Measurements from ENCODE around the gene TPCN2. TPM values are rescaled to one million over a fixed set of nuclear protein-coding genes. Genes with fewer than 3 reads are reported as not detected.

TPCN2 gene
- total and polyA plus RNA-seq, 12 donors: 3.1 to 21.6 (median 10.4) TPM

DNA sequence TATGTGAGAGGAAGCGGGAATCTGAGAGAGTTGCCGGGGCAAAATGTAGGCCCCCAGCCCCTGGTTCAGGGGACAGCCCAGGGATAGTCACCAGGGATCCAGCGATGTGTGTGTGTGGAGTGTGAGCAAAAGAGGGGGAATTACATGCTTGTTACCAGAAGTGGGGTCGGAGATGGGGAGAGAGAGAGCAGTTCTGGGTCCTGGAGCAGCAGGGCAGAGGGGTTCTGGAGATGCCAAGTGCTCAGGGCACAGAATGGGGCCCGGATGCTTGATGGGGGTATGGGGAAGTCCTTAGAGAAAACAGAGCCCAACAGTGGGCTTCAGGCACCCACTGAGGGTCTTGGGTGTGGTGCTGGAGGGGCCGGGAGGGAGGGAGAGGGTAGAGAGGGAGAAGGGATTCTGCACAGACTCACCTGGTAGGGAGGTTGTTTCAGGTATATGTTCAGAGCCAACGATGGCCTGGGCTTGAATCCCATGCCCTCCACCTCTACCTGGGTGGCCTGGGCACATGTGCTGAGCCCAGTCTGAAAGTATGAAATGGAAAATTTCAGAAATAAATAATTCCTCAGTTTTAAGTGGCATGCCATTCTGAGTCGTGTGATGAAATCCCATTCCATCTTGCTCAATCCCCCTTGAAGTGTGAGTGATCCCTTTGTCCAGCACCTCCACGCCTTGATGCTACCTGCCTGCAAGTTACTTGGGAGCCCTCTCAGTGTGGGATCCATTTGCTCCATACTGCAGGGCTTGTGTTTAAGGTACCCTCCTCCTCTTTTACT is 119.4 kb downstream of the TPCN2 start:
- TF ChIP-seq, protein P1, sequence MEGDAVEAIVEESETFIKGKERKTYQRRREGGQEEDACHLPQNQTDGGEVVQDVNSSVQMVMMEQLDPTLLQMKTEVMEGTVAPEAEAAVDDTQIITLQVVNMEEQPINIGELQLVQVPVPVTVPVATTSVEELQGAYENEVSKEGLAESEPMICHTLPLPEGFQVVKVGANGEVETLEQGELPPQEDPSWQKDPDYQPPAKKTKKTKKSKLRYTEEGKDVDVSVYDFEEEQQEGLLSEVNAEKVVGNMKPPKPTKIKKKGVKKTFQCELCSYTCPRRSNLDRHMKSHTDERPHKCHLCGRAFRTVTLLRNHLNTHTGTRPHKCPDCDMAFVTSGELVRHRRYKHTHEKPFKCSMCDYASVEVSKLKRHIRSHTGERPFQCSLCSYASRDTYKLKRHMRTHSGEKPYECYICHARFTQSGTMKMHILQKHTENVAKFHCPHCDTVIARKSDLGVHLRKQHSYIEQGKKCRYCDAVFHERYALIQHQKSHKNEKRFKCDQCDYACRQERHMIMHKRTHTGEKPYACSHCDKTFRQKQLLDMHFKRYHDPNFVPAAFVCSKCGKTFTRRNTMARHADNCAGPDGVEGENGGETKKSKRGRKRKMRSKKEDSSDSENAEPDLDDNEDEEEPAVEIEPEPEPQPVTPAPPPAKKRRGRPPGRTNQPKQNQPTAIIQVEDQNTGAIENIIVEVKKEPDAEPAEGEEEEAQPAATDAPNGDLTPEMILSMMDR (IDR thresholded peaks at IDR 0.05): no peak
- TF ChIP-seq POLR2A (IDR thresholded peaks at IDR 0.05): no peak
- H3K36me3 ChIP-seq (replicated peaks in 1 of 2): no peaks in the 10 kb centered on the region
- no peaks in the 10 kb centered on the region for H3K27me3 ChIP-seq
- H3K4me3 ChIP-seq: no peak overlapping the region
- H3K4me1 ChIP-seq (replicated peaks in 1 of 2): peaks cover 0 to 8% of the 10 kb centered on the region in 2 donors
- WGBS, 4 donors: 70 to 83% (median 79%) methylated on average over 9 of the region's 9 CpGs
- H3K27ac ChIP-seq: no peak overlapping the region
- no peaks in the 10 kb centered on the region for H3K9me3 ChIP-seq (replicated peaks in 1 of 3)
- intact Hi-C loops (cut with DNase I): no loop called here
- DNase-seq: no peak

DNA sequence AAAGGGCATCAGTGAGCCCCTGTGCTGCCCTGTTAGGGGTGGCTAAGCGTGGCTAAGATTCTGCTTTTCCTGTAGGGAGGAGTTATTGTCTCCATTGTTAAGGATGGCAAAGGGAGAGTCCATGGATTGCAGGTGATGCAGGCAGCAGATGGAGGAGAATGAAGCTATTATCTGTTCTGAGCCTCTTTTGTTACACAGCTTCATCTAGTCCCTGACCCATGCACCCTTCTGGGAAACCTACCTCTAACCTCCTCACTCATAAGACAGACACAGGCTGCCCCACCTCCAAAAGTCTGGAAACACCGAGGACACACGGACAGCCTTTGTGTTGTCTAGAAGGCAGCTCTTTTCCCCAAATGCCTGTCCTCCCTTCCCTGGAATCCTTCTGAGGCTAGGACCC is 120.7 kb downstream of the TPCN2 start:
- Histone ChIP-seq H3K36me3 (replicated peaks in 1 of 2) (no peaks in the 10 kb centered on the region), H3K4me3 (no peak overlapping the region), H3K4me1 (replicated peaks in 1 of 2) (peaks cover 0 to 8% of the 10 kb centered on the region in 2 donors), H3K27ac (no peak overlapping the region), H3K27me3 (no peaks in the 10 kb centered on the region), H3K9me3 (replicated peaks in 1 of 3) (no peaks in the 10 kb centered on the region)
- intact Hi-C loops (cut with DNase I): no loop called here
- TF ChIP-seq, protein P1 (IDR thresholded peaks at IDR 0.05): no peak
- no peak for TF ChIP-seq POLR2A (IDR thresholded peaks at IDR 0.05)
- DNase-seq: no peak
- WGBS, 4 donors: 83 to 92% (median 91%) methylated on average over 3 of the region's 3 CpGs

GRCh38 chr11:69170704-69171103 is 122.0 kb downstream of the TPCN2 start:
- Histone ChIP-seq H3K4me1 (replicated peaks in 1 of 2) (peaks cover 0 to 8% of the 10 kb centered on the region in 2 donors), H3K4me3 (no peak overlapping the region), H3K9me3 (replicated peaks in 1 of 3) (no peaks in the 10 kb centered on the region), H3K27ac (no peak overlapping the region), H3K36me3 (replicated peaks in 1 of 2) (no peaks in the 10 kb centered on the region), H3K27me3 (no peaks in the 10 kb centered on the region)
- no peak for DNase-seq
- intact Hi-C loops (cut with DNase I): no loop called here
- WGBS, 4 donors: 73 to 83% (median 79%) methylated on average over 6 of the region's 6 CpGs
- no peak for TF ChIP-seq POLR2A (IDR thresholded peaks at IDR 0.05)
- TF ChIP-seq, protein P1 (IDR thresholded peaks at IDR 0.05): no peak

DNA sequence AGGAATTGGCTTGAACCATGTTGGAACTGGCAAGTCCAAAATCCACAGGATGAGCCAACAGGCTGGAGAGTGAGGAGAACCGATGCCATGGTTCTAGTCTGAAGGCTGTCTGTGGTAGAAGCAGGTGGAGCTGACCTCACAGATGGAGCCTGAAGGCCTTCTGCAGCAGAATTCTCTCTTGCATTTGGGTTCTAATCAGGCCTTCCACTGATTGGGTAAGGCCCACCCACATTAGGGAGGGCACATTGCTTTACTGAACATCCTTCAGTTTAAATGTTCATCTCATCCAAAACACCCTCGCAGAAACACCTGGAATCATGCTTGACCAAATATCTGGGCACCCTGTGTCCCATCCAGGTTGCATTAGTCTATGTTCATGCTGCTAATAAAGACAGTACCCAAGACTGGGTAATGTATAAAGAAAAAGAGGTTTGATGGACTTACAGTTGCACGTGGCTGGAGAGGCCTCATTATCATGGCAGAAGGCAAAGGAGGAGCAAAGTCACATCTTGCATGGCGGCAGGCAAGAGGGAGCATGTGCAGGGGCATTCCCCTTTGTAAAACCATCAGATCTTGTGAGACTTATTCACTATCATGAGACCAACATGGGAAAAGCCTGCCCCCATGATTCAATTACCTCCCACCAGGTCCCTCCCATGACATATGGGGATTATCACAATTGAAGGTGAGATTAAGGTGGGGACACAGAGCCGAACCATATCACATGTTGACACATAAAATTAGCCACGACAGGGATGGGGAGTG is 122.9 kb downstream of the TPCN2 start:
- H3K9me3 ChIP-seq (replicated peaks in 1 of 3): no peaks in the 10 kb centered on the region
- H3K27ac ChIP-seq: no peak overlapping the region
- H3K36me3 ChIP-seq (replicated peaks in 1 of 2): no peaks in the 10 kb centered on the region
- no peak overlapping the region for H3K4me3 ChIP-seq
- intact Hi-C loops (cut with DNase I): no loop called here
- TF ChIP-seq, protein P1 (IDR thresholded peaks at IDR 0.05): no peak
- TF ChIP-seq POLR2A (IDR thresholded peaks at IDR 0.05): no peak
- 85 to 95% (median 92%) methylated on average over 4 to 6 of the region's 6 CpGs for WGBS, 4 donors
- peaks cover 0 to 3% of the 10 kb centered on the region in 2 donors for H3K4me1 ChIP-seq (replicated peaks in 1 of 2)
- no peak for DNase-seq
- H3K27me3 ChIP-seq: no peaks in the 10 kb centered on the region
